ENCODE results near the gene EIF1AD.
A peak's percentile ranks its signal among the peaks of the same experiment; 100 is the strongest.
"Not testable (repeated sequence)": the region's sequence is repeated elsewhere in the genome, so short reads cannot be mapped to it uniquely, and the experiment has no call there.

Gene EIF1AD

GRCh38 chr11:65965986-65966762, 35.8 kb downstream of the EIF1AD start:
- DNase-seq: no peak

GRCh38 chr11:65964906-65965305, 37.1 kb downstream of the EIF1AD start:
- no peak for DNase-seq

- no peak for DNase-seq
Observed at GRCh38 chr11:65962141-65962564, 39.8 kb downstream of the EIF1AD start.

- DNase-seq: peak; percentile 97
Observed at GRCh38 chr11:65961267-65962140, 40.5 kb downstream of the EIF1AD start, which contains the start of gene SART1. Gene SART1 (plus strand): TSS chr11:65961734. CDS start chr11:65961781, 47 bp downstream.

GRCh38 chr11:65960824-65961266, 41.1 kb downstream of the EIF1AD start:
- no peak for DNase-seq

GRCh38 chr11:65958774-65959420, 43.1 kb downstream of the EIF1AD start:
- DNase-seq: no peak

- no peak for DNase-seq
Observed at GRCh38 chr11:65958291-65958690, 43.7 kb downstream of the EIF1AD start.

- no peak for DNase-seq
Observed at GRCh38 chr11:65954771-65955170, 47.2 kb downstream of the EIF1AD start.

GRCh38 chr11:65953471-65953870, 48.5 kb downstream of the EIF1AD start:
- no peak for DNase-seq

GRCh38 chr11:65952052-65952521, 49.9 kb downstream of the EIF1AD start:
- DNase-seq: no peak

- DNase-seq: not testable (repeated sequence)
Observed at GRCh38 chr11:65951641-65952040, 50.3 kb downstream of the EIF1AD start.

GRCh38 chr11:65950711-65951110, 51.2 kb downstream of the EIF1AD start:
- not testable (repeated sequence) for DNase-seq

GRCh38 chr11:65947603-65948125, 54.3 kb downstream of the EIF1AD start:
- DNase-seq: no peak

- DNase-seq: no peak
Observed at GRCh38 chr11:65947133-65947532, 54.8 kb downstream of the EIF1AD start.

- DNase-seq: no peak
Observed at GRCh38 chr11:65946655-65947054, 55.3 kb downstream of the EIF1AD start.

Measured in CD4-positive, alpha-beta T cell treated with Interleukin-4 for 4 hours (primary cell).